PFSK-1 (cell line): ENCODE results near the gene HOXA5.

ENCODE experiments used
- FOXP2 ChIP-seq: optimal IDR thresholded peaks from 2 replicates; pipeline ENCODE3; 2011; ENCODE audit warnings: borderline replicate concordance, control low read depth, inconsistent platforms; ENCODE audit not compliant: insufficient read depth; ENCODE audit errors: extremely low read length, extremely low read depth
- POLR2AphosphoS5 ChIP-seq: IDR thresholded peaks from 2 replicates; pipeline ENCODE4 v1.6.1; 2012; ENCODE audit warnings: low read depth, mild to moderate bottlenecking, control low read depth, low read length, moderate library complexity
- REST ChIP-seq, 2 experiments: IDR thresholded peaks; 2 replicates each; pipeline versions ENCODE4 v1.6.1 to v1.8.0; 2011 to 2012; ENCODE audit warnings: low read depth in 2 of 2, low read length in 2 of 2, control low read depth in 1 of 2, inconsistent platforms in 1 of 2, mild to moderate bottlenecking in 1 of 2, moderate library complexity in 1 of 2; ENCODE audit not compliant: insufficient read depth in 1 of 2
- SIN3A ChIP-seq: IDR thresholded peaks from 2 replicates; pipeline ENCODE4 v1.6.1; 2012; ENCODE audit warnings: mild to moderate bottlenecking, low read length, moderate library complexity, borderline replicate concordance; ENCODE audit not compliant: insufficient read depth
- TAF1 ChIP-seq: IDR thresholded peaks from 2 replicates; pipeline ENCODE4 v1.6.1; 2012; ENCODE audit warnings: low read length, control low read depth, borderline replicate concordance; ENCODE audit not compliant: insufficient read depth

The HOXA5 gene

GRCh38 chr7:27179503-27180430, 36.3 kb upstream of the HOXA5 start:
- TF ChIP-seq FOXP2 (no peak), SIN3A (no peak), POLR2AphosphoS5 (no peak), REST (IDR thresholded peaks at IDR 0.05; ENCODE audit: insufficient read depth in 1 of 2, low read depth in 2 of 2, low read length in 2 of 2) (no peak), TAF1 (no peak)

- TF ChIP-seq FOXP2 (no peak), POLR2AphosphoS5 (no peak), REST (IDR thresholded peaks at IDR 0.05; ENCODE audit: insufficient read depth in 1 of 2, low read depth in 2 of 2, low read length in 2 of 2) (no peak), SIN3A (no peak), TAF1 (no peak)
Observed at GRCh38 chr7:27179030-27179429, 35.5 kb upstream of the HOXA5 start.

- TF ChIP-seq SIN3A: no peak
Observed at GRCh38 chr7:27178366-27178765, 34.9 kb upstream of the HOXA5 start.

- TF ChIP-seq SIN3A: no peak
- no peak for TF ChIP-seq POLR2AphosphoS5
- TF ChIP-seq REST (IDR thresholded peaks at IDR 0.05; ENCODE audit: insufficient read depth in 1 of 2, low read depth in 2 of 2, low read length in 2 of 2): no peak
- no peak for TF ChIP-seq TAF1
- no peak for TF ChIP-seq FOXP2
Observed at GRCh38 chr7:27177795-27178320, 34.4 kb upstream of the HOXA5 start.

GRCh38 chr7:27176962-27177794, 33.7 kb upstream of the HOXA5 start:
- TF ChIP-seq REST (IDR thresholded peaks at IDR 0.05; ENCODE audit: insufficient read depth in 1 of 2, low read depth in 2 of 2, low read length in 2 of 2) (no peak), POLR2AphosphoS5 (no peak), FOXP2 (no peak), TAF1 (no peak)
